ENCODE results near the gene DFFB.

Gene DFFB

DNA sequence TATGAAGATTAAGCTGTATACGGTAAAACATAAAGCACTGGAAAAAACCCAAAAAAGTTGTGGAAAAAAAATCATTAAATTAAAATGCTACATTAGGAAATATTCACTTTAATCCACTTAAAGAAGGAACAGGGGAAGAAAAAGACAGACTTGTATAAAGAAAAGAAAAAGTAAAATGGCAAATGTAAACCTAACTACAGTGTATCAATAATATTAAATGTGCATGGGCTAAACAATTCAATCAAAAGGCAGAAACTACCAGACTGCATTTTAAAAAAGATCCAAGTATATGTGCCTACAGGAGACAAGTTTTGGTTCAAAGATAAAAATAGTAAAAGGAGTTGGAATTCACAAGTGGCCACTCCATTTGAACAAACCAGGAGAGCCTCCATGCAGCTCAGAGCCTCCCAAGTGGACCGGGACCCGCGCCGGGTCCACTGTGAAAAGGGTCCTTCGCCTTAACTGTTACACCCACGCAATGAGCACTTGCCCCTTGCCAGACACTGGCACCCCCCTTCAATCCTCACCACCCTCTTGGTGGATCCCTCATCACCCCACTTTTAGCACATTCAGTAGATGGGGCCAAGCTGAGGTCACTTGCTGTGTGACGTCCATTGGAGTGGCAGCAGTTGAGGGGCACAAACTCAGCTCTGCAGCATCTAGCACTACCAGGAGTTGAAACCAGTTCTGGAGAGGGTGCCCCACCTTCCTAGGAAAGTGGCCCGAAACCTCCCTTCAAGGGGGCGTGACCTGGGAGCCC is 41.9 kb downstream of the DFFB start:
- no peak for DNase-seq

DNA sequence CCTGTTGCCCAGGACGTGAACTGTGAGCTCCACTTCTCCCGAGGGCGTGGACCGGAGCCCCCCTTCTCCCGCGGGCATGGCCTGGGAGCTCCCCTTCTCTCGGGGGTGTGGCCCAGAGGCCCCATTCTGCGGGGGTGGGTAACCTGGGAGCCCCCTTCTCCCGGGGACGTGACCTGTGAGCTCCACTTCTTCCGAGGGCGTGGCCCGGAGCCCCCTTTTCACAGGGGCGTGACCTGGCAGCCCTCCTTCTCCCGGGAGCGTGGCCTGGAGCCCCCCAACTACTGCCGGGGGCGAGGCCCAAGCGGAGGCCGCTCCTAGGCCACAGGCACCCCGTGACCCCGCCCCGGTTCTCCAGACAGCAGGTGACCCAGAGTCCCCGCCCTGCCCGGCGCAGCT is 42.5 kb downstream of the DFFB start:
- DNase-seq = no peak

DNA sequence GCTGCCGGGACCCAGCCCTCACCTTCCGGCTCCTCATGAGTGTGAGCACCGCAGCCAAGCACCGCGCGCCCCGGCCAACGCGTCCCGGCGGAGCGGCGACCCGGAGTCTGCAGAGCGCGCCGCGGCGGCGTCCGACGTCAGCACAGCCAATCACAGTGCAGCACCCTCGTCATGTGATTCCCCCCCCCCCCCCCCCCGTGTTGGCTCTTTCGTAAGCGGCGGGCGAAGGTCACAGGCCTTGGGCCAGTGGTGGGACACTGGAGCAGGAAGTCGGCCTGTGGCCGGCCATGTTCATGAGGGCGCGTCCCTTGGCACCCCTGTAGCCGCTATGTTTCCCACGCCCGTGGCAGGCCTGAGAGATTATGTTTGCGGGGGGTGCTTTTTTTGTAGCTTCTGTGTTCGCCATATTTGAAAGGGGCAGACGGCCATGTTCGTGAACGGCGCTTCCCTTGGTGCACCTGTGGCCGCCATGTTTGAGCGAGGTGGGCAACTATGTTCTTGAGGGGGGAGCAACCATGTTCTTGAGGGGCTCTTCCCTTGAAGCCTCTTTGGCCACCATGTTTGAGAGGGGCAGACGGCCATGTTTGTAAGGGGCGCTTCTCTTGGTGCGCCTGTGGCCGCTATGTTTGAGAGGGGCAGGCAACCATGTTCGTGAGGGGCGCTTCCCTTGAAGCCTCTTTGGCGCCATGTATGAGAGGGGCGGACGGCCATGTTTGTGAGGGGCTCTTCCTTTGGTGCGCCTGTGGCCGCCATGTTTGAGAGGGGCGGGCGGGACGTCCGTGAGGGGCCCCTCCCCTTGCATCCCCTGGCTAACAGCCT is 43.1 kb downstream of the DFFB start, which contains the start of gene C1orf174:
C1orf174 (minus strand) TSS at position 123 of the 819 bp plus-strand sequence; CDS start at position 37, 86 bp downstream.
- peak; percentile 99 for DNase-seq

DNA sequence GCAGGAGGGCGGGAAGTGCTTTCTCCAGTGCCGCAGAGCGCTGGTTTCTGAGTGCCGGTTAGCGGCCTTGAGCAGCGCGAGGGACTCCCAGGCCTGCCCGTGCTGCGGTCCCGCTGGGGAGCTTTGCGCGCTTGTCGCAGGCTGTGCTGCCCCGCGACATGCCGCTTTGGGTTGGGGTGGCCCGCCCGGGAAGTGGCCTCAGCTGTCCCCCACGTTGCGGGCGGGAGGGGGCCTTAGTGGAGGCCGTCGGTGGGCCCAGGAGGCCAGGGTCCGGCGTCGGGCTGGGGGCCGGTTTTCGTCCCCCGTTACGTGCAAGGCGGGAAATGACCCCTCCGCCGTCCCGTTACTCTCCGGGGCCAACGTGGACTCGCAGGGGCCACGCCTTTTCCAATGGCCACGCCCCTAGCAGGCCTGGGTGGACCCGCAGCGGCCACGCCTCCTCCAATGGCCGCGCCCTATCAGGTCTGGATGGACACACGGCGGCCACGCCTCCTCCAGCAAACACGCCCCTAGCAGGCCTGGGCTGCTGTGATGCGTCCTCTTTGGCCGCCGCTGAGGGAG is 43.8 kb downstream of the DFFB start:
- peak; percentile 97 for DNase-seq

DNA sequence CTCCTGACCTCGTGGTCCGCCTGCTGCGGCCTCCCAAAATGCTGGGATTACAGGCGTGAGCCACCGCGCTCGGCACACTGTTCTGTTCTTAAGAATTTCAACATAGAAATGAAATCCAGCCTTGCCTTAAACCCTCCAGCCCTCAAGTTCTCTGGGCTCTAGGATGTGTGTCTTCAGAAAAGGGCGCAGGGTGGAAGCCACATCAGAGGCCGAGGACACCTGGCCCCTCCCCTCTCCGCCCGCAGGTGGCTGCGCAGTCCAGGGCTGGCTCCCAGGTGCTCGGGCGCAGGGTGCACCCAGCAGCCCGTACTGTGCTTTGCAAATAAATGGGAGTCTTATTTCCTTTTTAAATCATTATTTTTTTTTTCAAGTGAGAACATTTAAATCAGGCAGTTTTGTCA is 44.8 kb downstream of the DFFB start:
- DNase-seq = no peak

DNA sequence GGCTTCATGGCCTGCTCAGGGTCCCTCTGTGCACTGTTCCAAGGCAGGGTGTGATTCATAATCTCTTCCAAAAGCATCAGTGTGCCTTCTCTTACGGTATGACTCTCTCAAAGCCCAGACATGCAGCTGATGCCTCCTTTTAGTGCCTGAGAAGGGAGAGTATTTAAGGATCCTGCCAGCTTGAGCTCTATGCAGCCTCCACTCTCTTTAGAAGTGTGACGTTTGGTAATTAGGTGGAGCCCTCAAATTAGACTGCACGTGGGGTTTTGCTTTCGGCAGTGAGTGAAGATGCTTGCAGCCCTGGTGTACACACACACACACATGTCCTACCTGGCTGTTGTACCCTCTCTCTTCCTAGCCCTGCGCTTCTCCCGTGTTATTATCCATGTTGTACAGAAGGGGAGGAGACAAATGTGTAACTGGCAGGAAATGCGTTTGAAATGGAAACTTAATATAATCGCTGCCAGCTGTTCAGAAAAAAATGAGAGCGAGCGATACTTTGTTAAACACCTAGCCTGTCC is 45.4 kb downstream of the DFFB start:
- DNase-seq = no peak

DNA sequence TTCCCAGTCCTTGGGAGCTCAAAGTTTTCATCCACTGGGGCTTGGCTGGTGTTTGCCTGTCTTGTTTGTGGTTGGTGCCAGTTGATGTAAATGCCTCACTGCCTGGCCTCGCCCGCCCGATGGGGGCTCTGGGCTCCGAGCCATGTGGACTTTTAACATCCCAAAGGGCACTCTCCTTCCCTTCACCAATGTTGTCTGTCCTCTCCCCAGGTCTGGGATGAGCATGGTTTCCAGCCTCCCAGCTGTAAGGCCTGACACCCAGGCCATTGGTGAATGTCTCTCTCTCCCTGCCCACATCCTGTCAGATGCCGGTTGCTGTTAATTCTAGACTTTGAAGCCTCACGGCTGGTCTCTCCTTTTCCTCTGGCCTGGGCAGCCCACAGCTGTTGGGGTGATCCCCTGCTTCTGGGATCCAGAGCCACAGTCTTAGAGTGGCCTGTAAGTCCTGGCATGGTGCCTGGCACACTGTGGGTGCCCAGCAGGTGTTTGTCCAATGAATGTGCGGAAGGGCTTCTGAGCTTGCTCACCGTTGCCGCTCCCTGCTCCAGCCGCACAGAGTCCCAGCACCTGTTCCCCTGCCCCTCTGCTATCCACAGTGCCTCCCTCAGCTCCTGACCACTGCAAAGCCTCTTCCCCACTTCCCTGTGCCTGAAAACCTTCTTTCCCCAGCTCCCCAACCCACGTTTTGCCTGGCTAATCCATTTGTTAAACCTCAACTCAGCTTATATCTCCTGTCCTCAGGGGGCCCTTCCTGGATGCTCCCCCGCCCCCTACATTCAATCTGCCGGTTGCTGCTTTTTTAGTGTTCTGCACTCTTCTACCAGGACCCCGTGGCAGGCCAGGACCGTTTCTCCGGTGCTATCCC is 46.1 kb downstream of the DFFB start:
- DNase-seq = peak; percentile 58

DNA sequence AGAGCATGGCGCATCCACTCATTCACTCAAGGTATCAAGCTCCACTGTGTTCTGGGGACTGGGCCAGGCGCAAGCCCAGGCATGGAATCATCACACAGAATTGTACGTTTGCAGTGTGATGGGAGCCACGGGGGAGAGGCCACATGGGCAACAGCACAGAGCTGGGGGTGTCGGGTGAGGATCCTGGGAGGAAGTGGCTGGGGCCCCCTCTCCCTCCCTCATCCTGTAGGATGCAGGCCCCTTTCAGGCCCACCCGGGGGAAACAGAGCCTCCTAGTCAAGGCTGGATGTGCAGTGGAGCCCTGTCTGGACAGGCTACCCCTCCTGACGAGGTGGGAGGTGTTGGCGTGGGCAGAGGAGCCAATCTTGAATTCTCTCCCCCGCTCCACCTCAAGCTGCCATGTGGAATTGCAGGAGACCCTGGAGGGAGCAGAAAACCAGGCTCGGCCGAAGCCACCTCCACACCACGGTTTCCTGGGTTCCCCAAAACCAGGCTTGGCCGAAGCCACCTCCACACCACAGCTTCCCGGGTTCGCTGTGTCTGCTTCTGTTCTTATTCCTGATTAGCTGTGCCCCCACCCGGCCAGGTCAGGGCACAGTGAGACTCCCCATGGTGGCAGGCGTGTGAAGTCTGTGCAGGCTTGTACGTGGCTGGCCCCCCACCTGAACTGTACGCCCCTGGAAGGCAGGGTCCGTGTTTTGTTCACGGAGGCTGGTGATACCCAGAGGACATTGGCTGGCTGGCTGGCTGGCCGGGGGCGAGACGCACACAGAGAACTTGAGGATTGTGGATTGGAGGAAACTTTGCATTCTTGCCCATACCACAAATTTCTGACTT is 46.9 kb downstream of the DFFB start:
- DNase-seq = no peak

DNA sequence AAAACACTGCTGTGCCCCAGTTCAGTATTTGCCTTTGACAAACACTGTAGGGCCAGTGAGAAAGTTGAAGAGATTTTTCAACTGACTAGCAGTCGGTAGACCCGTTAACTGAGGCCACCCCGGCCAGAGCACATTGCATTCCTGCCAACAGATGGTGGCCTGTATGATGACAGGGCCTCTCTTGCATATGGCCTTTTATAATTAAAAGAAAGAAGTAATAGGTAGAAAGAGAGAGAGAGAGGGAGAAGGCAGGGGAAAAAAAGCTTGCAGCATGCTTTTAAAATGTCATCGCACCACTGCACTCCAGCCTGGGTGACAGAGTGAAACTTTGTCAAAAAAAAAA is 47.5 kb downstream of the DFFB start:
- DNase-seq = no peak

DNA sequence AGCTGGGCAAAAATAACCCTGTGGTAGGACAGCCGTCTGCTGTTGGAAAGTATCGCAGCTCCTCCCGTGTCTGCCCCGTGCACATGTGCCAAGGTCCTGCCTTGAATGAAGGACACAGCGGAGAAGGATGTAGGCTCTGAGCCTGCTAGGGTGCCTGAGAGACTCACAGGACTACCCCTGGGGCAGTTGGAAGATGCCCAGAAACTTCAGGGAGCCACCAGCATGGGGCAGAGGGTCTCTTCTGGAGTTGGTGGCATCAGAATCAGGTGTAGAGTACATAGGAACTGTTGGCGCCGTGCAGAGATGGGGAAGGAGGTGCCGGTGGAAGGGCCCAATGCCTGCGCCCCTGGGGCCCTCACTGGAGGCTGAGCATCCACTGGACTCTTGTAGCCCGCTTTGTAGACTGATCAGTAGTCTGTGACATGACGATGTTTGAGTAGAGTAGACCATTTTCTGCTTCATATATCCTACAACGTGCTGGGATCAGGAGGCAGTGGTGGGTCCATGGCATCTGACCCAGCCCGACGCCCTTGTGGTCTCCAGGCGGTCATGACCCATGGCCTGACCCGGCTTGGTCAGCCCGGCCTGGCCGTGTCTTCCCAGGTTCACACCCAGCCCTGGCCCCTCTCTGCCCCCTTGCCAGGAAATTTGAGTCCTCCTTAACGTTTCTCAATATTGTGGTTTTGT is 48.1 kb downstream of the DFFB start:
- no peak for DNase-seq

DNA sequence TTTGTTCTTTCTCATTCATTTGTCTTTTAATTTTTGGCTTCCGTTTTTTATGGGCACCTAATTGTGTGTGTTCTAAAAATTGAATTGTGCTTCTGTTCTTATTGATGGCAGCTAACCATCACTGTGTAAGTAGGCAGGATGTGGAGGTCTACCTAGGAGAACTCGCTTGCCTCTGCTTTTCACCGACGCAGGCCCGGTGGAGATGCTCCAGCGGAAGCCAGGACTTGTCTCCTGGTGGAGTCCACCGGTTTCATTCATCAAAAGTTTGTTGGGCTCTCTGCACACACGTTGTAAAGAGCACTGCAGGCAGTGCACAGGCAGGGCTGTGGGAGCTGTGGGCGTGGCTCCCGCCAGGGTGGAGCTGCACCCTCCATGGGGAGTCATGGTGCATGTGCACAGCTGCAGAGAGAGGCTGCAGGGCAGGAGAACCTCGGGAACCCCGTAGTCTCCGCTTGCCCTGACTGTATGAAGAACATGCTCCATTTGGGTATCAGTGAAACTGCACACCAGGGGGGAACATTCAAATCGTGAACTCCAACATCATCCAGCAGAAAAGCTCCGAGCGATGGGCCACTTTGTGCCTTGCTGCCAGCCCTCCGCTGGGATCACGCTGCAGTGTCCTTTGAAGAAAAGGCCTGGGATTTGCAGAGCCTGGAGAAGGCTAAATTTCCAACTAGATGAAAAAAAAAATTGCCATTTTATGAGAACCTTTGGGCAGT is 48.8 kb downstream of the DFFB start:
- no peak for DNase-seq

DNA sequence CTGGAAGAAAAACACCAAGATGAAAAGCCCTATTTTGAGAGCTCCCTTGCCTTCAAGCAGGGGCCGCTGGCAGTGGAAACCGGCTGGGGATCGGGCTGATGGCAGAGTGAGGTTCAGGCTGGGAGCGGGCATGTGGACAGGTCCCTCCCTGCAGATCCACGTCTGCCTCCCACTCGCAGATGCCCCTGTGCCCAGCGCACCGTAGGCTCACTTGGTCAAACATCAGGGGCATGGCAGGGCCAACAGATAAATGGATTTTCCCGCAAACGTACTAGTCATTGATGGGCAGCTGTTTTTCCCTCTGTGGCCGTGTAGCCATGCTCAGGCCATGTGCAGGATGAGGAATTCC is 49.4 kb downstream of the DFFB start:
- no peak for DNase-seq

DNA sequence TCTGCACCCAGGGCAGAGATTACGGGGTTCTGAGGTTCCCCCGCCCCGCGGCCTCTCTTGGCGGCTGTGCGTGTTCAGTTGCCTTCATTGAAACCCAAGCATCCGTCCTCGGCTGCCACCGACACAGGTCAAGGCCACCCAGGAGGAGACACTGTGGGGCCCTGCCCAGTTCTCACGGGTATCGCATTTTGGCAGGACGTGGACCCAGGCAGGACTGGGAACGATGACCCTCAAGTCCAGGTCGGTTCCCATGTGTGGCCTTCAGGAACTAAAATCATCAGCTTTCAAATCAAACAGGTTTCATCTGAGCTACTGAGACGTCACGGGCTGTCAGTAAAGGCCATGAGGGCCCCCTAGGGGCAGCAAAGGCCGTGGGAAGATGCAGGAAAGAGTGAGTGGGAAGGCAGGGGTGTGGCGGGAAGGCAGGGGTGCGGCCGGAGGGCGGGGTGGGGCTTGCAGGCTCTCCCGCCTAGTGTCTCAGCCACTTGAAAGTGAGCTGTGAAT is 49.8 kb downstream of the DFFB start:
- no peak for DNase-seq

DNA sequence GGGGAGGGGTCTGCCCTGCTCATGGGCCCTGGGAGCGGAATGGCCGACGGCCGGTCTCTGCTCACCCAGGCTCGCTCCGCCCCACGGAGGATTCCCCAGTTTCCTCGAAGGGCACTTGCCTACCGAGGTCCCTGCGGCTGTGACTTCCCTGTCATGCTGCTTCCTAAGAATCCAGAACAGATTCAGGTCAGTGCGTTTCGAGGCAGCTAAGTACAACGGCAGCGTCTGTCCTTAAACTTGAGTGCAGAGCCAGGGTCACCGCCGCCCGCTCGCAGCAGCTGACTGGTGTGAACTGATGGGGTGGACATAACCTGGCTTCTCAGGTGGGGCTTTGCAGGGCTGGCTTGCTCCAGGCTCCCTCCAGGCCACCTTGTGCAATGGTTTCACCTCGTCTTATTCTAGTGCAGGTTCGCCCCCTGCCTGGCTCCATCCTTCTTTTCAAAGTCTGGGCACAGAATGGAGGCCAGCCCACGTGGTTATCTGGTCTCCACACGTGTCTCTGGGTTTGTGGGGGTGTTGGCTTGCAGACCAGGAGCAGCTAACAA is 50.4 kb downstream of the DFFB start:
- DNase-seq = no peak

DNA sequence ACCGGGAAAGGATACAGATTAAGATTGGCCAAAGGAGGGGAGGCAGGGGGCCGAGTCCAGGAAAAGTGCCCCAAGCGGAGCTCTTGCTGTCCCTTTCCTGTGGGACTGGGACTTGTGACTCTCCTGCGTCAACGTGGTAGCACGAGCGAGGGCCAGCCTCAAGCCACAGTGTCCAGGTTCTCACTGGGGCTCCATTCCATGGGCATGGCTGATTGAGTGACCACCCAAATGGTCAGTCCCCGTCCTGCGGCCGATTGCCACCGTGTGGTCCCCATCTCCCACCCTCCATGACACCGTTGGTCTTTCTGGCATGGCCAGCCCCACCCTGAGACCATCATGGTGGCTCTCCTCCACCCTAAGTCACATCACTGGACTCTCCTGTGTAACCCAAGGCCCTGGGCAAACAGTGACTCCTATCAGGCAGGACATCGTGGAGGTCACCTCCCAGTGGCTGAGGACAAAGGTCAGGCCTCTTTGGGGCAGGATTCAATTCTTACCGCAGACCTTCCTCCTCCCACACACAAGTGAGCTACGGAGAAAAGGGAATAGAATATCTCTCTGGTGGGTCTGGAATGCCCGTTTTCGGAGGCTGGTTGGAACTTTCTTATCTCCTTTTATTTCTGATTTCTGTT is 51.7 kb downstream of the DFFB start:
- DNase-seq = no peak

DNA sequence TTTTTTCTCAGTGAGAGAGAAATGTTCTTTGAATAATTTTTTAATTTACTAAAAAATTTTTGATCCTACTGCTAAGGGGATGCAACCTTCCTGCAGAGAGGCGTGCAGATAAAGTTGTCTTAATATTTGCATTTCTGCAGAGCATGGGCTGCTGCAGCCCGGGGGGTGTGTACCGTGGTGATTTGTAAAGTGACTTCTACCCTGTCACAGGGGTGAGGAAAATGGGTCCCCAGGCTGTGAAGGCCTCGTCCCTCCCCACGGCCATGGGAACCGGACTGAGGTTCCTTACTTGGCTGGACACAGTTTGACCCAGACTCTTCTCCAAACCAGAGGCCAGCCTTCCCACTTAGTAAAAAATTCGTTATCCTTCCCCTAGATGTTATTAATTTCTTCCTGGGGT is 52.3 kb downstream of the DFFB start:
- DNase-seq = no peak

DNA sequence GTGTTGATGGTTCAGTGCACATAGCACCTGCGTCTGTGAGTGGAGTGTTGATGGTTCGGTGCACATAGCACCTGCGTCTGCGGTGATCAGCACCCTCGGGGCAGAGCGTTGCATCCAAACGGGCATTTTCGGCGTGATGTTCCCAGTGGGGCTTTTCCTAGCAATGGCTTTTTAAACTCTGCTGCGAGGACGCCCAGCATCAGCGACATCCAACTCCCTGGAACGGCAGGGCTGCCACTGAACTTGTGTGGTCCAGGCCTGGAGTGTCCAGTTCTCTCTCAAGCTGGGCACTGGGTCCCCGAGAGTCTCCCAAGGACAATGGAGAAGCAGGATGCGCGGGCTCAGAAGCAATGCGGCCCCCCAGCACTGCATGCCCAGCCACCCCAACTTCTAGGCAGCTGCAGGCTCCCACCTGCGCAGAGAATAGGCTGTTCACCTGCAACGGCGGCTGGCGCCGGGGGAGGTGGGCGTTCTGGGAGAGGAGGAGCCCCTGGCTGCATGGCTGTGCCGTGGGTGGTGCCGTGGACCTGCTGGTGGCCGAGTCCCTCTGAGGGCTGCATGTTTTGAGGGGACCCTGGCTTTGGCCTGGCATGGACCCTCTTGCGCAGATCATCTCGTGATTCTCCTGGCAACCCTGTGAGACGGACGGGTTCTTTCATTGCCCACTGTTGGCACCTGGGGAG is 52.9 kb downstream of the DFFB start:
- DNase-seq = no peak

DNA sequence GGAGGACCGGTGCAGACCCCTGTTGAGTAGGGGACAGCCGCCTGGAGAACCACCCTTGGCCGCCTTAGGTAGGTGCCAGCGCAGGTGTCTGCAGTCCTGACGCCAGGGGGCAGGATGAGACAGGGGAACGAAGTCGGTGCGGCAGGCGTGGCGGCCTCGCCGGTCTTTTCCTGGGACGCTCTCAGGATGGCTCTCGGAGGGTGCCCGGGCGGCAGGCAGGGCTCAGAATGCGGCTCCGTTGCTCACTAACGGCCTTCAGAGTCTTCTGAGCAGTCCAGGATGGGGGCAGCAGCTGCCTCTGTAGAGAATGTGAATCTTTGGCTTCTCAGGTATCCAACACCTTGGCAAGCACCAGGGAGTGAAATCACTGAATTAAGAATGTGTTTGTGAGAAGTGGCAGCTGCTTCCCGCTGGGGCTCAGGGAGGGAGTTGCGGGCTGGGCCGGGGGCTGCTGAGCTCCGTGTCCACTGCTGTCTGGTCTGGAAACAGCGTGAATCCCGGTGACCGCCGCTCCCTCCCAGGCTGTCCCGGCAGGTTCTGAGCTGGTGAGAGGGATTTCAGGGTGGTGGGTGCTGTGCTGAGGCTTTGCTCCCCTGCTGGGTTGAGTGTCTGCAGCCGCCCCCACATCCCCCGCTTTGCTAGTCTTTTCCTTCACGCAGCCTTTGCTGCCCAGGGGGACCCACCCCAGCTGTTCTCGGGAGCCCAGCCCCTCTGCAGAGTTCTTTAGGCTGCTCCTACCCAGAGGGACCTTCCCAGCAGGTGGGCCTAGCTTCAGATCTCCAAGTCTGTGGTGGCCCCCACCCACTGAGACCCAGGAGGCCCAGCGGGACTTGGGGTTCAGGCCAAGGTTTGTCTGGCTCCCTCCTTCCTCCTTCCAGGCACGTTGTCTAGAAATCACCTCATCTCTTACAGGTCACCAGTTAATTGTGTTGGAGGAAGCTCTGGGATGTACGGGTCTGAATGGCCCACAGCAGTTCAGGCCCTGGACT is 53.9 kb downstream of the DFFB start:
- DNase-seq = peak; percentile 71

Measured in right hindlimb (tissue), 1 donor.